Suppressor macrophage treated with lipopolysaccharide for 4 hours (primary cell): ENCODE data around the gene UGT1A6.

Experiments
- DNase-seq: peaks from one replicate; pipeline ENCODE4 v3.0.0-alpha.2; 2020

Gene UGT1A6

DNA sequence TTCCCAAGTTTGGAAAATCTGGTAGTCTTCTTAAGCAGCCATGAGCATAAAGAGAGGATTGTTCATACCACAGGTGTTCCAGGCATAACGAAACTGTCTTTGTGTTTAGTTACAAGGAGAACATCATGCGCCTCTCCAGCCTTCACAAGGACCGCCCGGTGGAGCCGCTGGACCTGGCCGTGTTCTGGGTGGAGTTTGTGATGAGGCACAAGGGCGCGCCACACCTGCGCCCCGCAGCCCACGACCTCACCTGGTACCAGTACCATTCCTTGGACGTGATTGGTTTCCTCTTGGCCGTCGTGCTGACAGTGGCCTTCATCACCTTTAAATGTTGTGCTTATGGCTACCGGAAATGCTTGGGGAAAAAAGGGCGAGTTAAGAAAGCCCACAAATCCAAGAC lies 79.5 kb downstream of the UGT1A6 start:
- DNase-seq: no peak

DNA sequence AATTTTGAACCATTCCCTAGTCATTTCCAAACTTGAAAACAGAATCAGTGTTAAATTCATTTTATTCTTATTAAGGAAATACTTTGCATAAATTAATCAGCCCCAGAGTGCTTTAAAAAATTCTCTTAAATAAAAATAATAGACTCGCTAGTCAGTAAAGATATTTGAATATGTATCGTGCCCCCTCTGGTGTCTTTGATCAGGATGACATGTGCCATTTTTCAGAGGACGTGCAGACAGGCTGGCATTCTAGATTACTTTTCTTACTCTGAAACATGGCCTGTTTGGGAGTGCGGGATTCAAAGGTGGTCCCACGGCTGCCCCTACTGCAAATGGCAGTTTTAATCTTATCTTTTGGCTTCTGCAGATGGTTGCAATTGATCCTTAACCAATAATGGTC lies 79.9 kb downstream of the UGT1A6 start:
- no peak for DNase-seq

DNA sequence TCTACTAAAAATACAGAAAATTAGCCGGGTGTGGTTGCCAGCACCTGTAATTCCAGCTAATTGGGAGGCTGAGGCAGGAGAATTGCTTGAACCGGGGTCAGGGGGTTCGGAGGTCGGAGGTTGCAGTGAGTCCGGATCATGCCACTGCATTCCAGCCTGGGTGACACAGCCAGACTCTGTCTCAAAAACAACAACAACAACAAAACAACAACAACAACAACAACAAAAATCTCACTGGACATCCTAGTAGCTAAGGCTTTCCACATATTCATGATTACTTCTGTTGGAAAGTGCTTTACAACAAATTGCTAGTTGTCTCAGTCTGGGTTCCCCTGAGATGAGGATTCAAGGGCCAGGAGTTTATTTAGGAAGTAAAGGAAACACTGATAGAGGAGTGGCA lies 81.2 kb downstream of the UGT1A6 start:
- no peak for DNase-seq

GRCh38 chr2:233775414-233775813 lies 82.7 kb downstream of the UGT1A6 start:
- no peak for DNase-seq

- DNase-seq: no peak
Observed at GRCh38 chr2:233778030-233778429, 85.3 kb downstream of the UGT1A6 start, which contains the start of gene MROH2A. TSS of gene MROH2A (plus strand) at chr2:233778330. CDS start at chr2:233779359, 1,029 bp downstream.

DNA sequence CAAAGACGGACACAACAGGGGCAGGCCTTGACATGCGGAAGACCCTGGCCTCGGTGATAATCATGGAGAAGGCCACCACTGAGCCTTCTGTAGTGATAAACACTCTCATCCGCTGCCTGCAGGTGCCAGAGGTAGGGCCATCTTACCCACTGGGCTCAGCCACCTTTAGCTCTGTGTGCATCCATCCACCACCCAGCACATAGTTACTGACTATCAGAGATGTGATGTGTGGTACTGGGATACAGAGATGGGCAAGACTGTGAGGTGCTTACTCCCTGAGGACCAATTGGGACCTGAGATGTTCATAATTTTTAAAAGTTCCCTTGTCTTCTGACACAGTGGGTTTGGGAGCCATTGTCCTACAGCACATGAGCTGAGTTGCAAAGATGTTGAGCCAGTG lies 87.0 kb downstream of the UGT1A6 start:
- no peak for DNase-seq

DNA sequence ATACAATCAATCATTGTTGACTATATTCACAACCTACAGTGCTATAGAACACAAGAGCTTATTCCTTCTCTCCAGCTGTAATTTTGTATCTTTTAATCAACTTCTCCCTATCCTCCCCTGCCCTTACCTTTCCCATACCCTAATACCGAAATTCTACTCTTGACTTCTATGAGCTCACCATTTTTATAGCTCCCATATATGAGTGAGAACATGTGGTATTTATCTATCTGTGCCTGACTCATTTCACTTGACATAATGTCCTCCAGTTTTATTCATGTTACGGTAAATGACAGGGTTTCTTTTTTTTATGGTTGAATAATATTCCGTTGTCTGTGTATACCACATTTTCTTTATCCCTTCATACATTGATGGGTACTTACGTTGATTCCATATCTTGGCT lies 88.1 kb downstream of the UGT1A6 start:
- no peak for DNase-seq

- DNase-seq: no peak
Observed at GRCh38 chr2:233789554-233789953, 96.9 kb downstream of the UGT1A6 start.

DNA sequence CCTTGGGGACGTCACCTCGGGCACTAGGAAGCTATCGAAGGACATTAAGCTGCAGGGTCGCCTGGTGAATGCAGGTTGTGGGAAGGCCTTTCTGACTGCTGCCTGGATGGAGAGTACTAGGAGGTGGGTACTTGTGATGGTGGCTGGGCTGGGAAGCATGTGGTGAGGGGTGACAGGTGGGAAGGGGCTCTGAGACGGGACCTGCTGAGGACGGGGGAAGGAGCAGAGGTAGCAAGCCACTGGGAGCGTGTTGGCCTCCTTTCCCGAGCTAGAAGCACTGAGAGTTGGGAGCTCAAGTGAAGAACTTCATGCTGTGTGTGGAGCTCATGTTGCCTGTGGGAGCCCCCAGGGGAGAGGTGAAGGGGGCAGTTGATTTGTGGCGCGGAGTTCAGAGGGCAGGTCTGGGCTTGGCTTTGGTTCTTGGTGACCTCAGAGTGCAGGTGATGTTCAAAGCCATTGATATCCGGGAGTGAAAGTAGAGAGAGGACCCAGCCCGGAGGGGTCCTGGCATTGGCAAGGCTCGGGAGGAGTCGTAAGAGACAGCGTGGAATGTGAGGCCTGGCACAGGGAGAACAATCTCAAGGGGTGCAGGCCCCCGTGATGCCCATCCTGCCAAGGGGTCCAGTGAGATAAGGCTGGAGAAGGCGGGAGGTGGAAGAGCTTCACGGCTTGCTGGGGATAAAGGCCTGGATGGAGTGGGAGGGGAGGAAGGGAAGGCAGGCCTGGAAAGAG lies 98.6 kb downstream of the UGT1A6 start:
- DNase-seq: no peak

DNA sequence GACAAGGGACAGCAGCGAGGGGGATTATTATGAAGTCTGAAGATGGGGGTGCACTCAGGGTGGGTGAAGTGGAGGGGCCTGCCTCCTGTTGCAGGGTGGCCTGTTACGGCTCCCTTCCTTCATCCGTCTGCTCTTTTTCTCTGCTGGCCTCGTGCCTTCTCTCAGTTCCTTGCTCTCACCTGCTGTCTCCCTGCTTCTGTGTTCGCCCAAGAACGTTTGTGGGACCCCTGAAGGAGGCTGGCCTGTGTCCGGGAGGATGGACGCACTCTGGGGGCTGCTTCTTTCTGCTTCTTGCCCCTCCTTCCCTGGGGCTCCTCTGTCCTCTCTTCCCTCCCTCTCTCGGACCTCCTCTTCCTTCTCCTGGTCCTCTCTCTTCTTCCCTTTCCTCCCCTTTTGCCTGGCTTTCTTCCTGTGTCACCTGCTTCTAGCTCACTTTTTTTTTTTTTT lies 99.2 kb downstream of the UGT1A6 start:
- DNase-seq: no peak

- no peak for DNase-seq
Observed at GRCh38 chr2:233792720-233793119, 100.0 kb downstream of the UGT1A6 start.

- no peak for DNase-seq
Observed at GRCh38 chr2:233793465-233794127, 100.9 kb downstream of the UGT1A6 start.

GRCh38 chr2:233794128-233794658 lies 101.5 kb downstream of the UGT1A6 start:
- no peak for DNase-seq

DNA sequence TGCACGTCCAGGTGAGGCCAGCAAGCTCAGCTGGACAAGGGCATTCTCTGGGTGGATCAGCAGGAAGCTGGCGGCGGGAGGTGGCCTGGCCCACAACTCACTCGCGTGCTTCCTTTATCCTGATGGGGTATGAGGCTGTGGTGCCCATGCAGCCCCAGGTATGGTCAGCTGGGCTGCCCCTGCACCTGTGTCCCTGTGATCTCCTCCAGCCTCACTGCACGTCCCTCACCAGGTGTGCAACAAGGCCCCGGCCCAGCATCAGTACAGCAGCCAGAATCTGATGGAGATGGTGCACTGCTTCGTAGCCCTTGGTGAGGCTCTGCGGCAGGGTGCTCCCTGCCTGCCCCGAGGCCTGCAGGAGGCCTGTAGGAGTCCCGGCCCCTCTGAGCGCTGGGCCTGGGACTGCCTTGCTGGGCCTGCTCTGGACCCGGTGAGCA lies 103.1 kb downstream of the UGT1A6 start:
- DNase-seq: no peak

DNA sequence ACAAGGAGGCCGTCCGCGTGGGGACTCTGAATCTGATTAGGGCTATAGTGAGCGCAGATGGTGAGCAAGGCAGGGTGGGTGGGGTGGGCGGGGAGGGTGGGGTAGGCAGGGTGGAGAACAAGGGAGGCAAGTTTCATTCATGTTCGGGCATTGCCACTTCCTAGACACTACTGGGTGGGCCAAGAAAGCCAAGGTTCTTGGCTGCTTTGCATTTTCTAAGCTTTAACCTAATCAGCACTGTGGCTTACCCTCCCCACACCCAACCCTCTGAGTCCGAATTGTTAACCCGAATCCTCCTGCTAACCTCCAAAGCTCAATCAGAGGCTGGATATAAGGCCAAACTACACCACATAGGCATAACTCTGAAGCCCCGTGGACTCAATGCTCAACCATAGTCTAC lies 103.6 kb downstream of the UGT1A6 start:
- DNase-seq: no peak

GRCh38 chr2:233798335-233799086 lies 105.8 kb downstream of the UGT1A6 start:
- no peak for DNase-seq

GRCh38 chr2:233799087-233799665 lies 106.5 kb downstream of the UGT1A6 start:
- DNase-seq: no peak

DNA sequence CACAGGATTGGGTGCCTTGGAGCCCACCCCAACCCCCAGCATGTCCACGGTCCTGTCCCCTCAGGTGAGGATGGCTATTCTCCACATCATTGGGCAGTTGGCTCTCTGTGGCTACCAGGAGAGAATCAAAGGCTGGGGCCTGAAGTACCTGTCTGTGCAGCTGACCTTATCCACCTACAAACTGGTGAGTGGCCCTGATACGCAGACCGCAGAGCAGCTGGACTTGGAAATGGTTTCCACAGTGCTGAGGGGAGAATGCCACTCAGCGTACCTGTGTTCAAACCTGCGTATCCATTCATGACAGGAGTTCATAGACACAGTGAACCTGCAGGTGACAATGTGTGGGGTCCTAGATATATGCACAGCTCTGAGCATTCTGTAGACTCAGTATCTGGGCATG lies 107.0 kb downstream of the UGT1A6 start:
- DNase-seq: no peak

DNA sequence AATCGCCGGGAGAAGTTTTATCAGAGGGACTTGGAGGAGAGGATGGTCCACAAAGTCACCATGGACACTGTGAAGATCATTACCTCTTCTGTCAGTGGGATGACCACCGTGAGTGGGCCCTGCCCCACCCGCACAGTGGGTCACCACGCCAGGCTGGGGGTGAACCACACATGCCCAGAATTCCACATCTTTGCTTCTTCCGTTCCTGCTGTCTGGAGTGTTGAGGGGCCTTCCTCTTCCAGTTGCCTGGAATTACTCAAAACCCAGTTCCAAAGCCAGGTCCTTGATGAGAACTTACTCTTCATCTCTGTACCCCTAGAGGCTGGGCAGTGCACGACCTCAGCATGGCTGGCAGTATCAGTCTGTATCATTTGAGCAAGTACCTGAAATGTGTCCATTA lies 107.5 kb downstream of the UGT1A6 start:
- no peak for DNase-seq

DNA sequence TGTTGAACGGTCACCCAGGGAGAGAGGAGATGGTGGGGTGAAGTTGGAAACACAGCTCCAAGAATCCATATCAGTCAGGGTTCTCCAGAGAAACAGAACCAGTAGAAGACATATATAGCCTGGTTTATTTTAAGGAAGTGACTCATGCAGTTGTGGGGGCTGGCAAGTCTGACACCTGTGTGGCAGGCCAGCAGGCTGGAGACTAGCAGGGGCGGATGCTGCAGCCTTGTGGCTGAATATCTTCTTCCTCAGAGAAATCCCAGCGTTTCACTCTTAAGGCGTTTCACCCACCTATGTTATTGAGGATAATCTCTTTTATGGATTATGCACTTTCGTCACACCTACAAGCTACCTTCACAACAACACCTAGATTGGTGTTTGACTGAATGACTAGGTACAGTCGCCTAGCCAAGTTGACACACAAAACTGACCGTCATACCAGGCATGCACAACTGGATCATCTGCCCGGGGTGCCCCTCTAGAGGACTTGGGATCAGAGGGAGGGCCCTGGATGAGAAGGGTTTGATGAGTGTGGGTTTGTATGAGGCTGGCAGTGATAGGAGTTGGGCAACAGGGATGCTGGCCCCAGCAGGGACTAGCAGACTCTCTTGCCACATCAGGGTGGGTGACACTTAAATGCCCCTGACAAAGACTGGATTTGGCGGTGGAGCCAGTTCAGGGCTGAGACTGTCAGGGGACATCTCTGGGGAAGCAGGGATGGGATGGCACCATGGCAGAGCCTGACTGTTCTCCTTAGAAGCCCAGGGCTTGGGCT lies 108.9 kb downstream of the UGT1A6 start:
- no peak for DNase-seq

DNA sequence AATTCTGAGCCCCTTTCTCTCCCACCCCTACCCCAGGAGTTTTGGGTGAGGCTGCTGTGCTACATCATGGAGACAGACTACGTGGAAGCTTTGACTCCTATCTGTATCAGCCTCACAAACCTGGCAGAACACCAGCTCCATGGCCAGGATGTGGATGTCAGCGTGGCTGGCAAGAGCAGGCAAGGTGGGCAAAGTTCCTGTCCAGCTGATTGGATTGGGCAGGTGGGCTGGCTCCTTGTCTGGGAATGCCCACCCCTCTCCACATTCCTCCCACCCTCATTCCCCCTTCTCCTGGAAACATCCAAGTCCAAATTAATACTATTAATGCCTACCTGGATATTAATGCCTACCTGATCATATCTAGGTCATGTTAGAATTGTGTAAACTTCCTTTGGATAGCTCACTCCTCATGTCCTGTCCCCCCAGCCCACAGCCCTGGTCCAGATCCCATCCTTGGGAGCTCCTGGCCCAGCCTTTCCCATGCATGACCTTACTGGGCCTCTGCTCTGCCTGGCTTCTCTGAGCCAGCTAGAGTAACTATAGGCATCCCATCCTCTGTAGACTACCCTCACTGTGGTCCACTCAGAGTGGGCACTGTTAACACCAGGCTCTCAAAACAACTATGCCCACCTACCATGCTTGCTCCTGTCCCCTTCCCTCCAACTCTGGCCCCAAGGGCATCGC lies 109.6 kb downstream of the UGT1A6 start:
- no peak for DNase-seq
